IMR-90 (cell line): ENCODE data around the gene PLA2G2F. TPM values are rescaled to one million over a fixed set of nuclear protein-coding genes. Genes with fewer than 3 reads are reported as not detected.

Experiments
- ATAC-seq: fragments of 200-7000 bp; cut with Tn5 transposase; 2 replicates; pipeline ENCODE4 v1.9.1; 2020; ENCODE audit warnings: low read depth, mild to moderate bottlenecking, moderate library complexity
- BruUV-seq: library from RNA; stranded (reverse); fragments of 400-500 nt; replicated peaks from 2 replicates; lab custom pipeline; 2021; lab: Mats Ljungman, UMichigan
- CTCF ChIA-PET: fragments of 300-600 bp; formaldehyde crosslinking; extraction: SDS; loops from one replicate; lab custom pipeline; 2021; ENCODE audit warnings: antibody characterized with exemption; lab: Yijun Ruan, JAX
- POLR2A ChIA-PET: fragments of 300-600 bp; sonication (Branson Sonifier 250); formaldehyde crosslinking; loops from one replicate; lab custom pipeline; 2022; ENCODE audit warnings: antibody characterized with exemption; ENCODE audit not compliant: unreplicated experiment; lab: Charles Lee
- DNase-seq: peaks from one replicate; pipeline ENCODE4 v3.0.0; 2013
- H2AFZ ChIP-seq: replicated peaks from 2 replicates; pipeline ENCODE3; 2013; ENCODE audit warnings: low read length, mild to moderate bottlenecking; ENCODE audit not compliant: poor library complexity
- H2AK5ac ChIP-seq: 2 replicates; pipeline ENCODE4 v1.6.1; 2013; ENCODE audit warnings: low read depth, low read length, inconsistent platforms
- H2AK9ac ChIP-seq: replicated peaks from 2 replicates; pipeline ENCODE3; 2013; ENCODE audit warnings: mild to moderate bottlenecking, low read depth, low read length, moderate library complexity; ENCODE audit not compliant: poor library complexity
- H2BK120ac ChIP-seq: 2 replicates; pipeline ENCODE4 v1.6.1; 2013; ENCODE audit warnings: low read depth, low read length, inconsistent platforms
- H2BK15ac ChIP-seq: 3 replicates; pipeline ENCODE4 v1.6.1; 2013; ENCODE audit warnings: low read depth, low read length, inconsistent platforms
- H2BK20ac ChIP-seq: 2 replicates; pipeline ENCODE4 v1.6.1; 2013; ENCODE audit warnings: low read depth, mild to moderate bottlenecking, inconsistent platforms, low read length, moderate library complexity
- H2BK5ac ChIP-seq: 2 replicates; pipeline ENCODE4 v1.6.1; 2013; ENCODE audit warnings: mild to moderate bottlenecking, low read depth, low read length, inconsistent platforms; ENCODE audit not compliant: poor library complexity, severe bottlenecking
- H3K14ac ChIP-seq: replicated peaks from 2 replicates; pipeline ENCODE4 v1.6.1; 2013; ENCODE audit warnings: low read depth, low read length, inconsistent platforms
- H3K18ac ChIP-seq: 2 replicates; pipeline ENCODE4 v1.6.1; 2013; ENCODE audit warnings: low read depth, low read length, control low read depth
- H3K23ac ChIP-seq: 2 replicates; pipeline ENCODE4 v1.6.1; 2013; ENCODE audit warnings: low read depth, low read length, inconsistent platforms
- H3K27ac ChIP-seq: 2 replicates; pipeline ENCODE4 v1.5.1; 2013; ENCODE audit warnings: mild to moderate bottlenecking, control low read depth, low read length; ENCODE audit not compliant: insufficient read depth
- H3K27me3 ChIP-seq: 2 replicates; pipeline ENCODE4 v1.6.1; 2013; ENCODE audit warnings: low read length; ENCODE audit not compliant: control insufficient read depth, insufficient read depth
- H3K36me3 ChIP-seq: 2 replicates; pipeline ENCODE4 v1.6.1; 2013; ENCODE audit warnings: low read length, mixed read lengths; ENCODE audit not compliant: control insufficient read depth, insufficient read depth
- H3K4ac ChIP-seq: 2 replicates; pipeline ENCODE4 v1.6.1; 2013; ENCODE audit warnings: low read depth, low read length, inconsistent platforms
- H3K4me1 ChIP-seq: 2 replicates; pipeline ENCODE4 v1.6.1; 2013; ENCODE audit warnings: low read length, mixed read lengths; ENCODE audit not compliant: control insufficient read depth, insufficient read depth
- H3K4me2 ChIP-seq: 2 replicates; pipeline ENCODE4 v1.6.1; 2013; ENCODE audit warnings: low read depth, mild to moderate bottlenecking, control low read depth, low read length, moderate library complexity
- H3K4me3 ChIP-seq: 2 replicates; pipeline ENCODE4 v1.5.1; 2013; ENCODE audit warnings: low read depth, mild to moderate bottlenecking, control low read depth, low read length, moderate library complexity; ENCODE audit not compliant: insufficient read depth
- H3K56ac ChIP-seq: 2 replicates; pipeline ENCODE4 v1.6.1; 2013; ENCODE audit warnings: low read length, inconsistent platforms; ENCODE audit not compliant: insufficient read depth; ENCODE audit errors: extremely low read depth
- H3K79me1 ChIP-seq, 2 experiments: 2 replicates each; pipeline ENCODE4 v1.6.1; 2013; ENCODE audit warnings: low read length in 2 of 2, inconsistent platforms in 1 of 2, low read depth in 1 of 2
- H3K9ac ChIP-seq: 2 replicates; pipeline ENCODE4 v1.6.1; 2013; ENCODE audit warnings: low read depth, low read length, control low read depth
- H3K9me1 ChIP-seq: 2 replicates; pipeline ENCODE4 v1.6.1; 2013; ENCODE audit warnings: low read length, inconsistent platforms; ENCODE audit not compliant: insufficient read depth
- H3K9me3 ChIP-seq: 2 replicates; pipeline ENCODE4 v1.6.1; 2013; ENCODE audit warnings: low read length; ENCODE audit not compliant: control insufficient read depth, insufficient read depth
- H4K20me1 ChIP-seq: 2 replicates; pipeline ENCODE4 v1.6.1; 2013; ENCODE audit warnings: low read length, inconsistent platforms; ENCODE audit not compliant: insufficient read depth
- H4K5ac ChIP-seq: 2 replicates; pipeline ENCODE4 v1.6.1; 2013; ENCODE audit warnings: mild to moderate bottlenecking, low read depth, low read length, control low read depth
- H4K8ac ChIP-seq, 2 experiments: 2 replicates each; pipeline ENCODE4 v1.6.1; 2013; ENCODE audit warnings: low read depth in 2 of 2, low read length in 2 of 2, control low read depth in 1 of 2, inconsistent platforms in 1 of 2
- H4K91ac ChIP-seq: 2 replicates; pipeline ENCODE4 v1.6.1; 2013; ENCODE audit warnings: low read depth, low read length, inconsistent platforms; ENCODE audit not compliant: insufficient read depth
- CEBPB ChIP-seq: IDR thresholded peaks from 2 replicates; pipeline ENCODE4 v1.6.1; 2012; ENCODE audit warnings: low read depth, low read length, improper control_type of control experiment
- CHD1 ChIP-seq: IDR thresholded peaks from 2 replicates; pipeline ENCODE4 v1.6.1; 2012; ENCODE audit warnings: low read depth, low read length, improper control_type of control experiment
- FOS ChIP-seq: fragments of 150-350 bp; IDR thresholded peaks from 2 replicates; pipeline ENCODE4 v1.6.1; 2016; ENCODE audit warnings: low read depth, low read length
- MAFK ChIP-seq: IDR thresholded peaks from 2 replicates; pipeline ENCODE4 v1.6.1; 2012; ENCODE audit warnings: low read depth, low read length, improper control_type of control experiment
- MAZ ChIP-seq: IDR thresholded peaks from 2 replicates; pipeline ENCODE4 v1.6.1; 2012; ENCODE audit warnings: low read depth, mild to moderate bottlenecking, low read length, improper control_type of control experiment, moderate library complexity, borderline replicate concordance
- MXI1 ChIP-seq: IDR thresholded peaks from 2 replicates; pipeline ENCODE4 v1.6.1; 2012; ENCODE audit warnings: low read depth, mild to moderate bottlenecking, low read length, moderate library complexity, borderline replicate concordance
- RFX5 ChIP-seq: IDR thresholded peaks from 2 replicates; pipeline ENCODE4 v1.8.0; 2012; ENCODE audit warnings: low read depth, mild to moderate bottlenecking, low read length, moderate library complexity
- USF2 ChIP-seq: fragments of 150-350 bp; IDR thresholded peaks from 2 replicates; pipeline ENCODE4 v1.6.1; 2017; ENCODE audit warnings: mild to moderate bottlenecking, antibody characterized with exemption, low read length, low read depth
- WGBS, 2 experiments: methylation state at CpG; one replicate each; pipeline versions ENCODE4 v1.1.5 to v1.1.7; 2013; ENCODE audit warnings: missing lambda C conversion rate in 2 of 2; ENCODE audit not compliant: insufficient read length in 1 of 2; ENCODE audit errors: extremely low coverage in 2 of 2; 5-methylcytosine and 5-hydroxymethylcytosine counted together
- dilution Hi-C: fragments of 300-500 bp; cut with HindIII; formaldehyde crosslinking; loops from one replicate; pipeline ENCODE4 v1.14.3; 2018; ENCODE audit warnings: low sequenced_read_pairs; ENCODE audit not compliant: unreplicated experiment
- in situ Hi-C: fragments of 300-500 bp; cut with MboI; formaldehyde crosslinking; loops from 3 replicates; pipeline ENCODE4 v1.14.3; 2019; ENCODE audit warnings: low sequenced_read_pairs, inconsistent platforms, mixed read lengths
- intact Hi-C: fragments of 100-400 bp; cut with micrococcal nuclease; formaldehyde crosslinking; loops from 2 replicates; pipeline ENCODE4 v1.10.0; 2022
- polyA plus RNA-seq, 3 experiments: library from polyadenylated mRNA; depleted of rRNA; stranded (reverse); fragments of >200 nt; gene quantifications; 2 replicates each; pipeline ENCODE4 v1.2.3, GENCODE V29; 2012; ENCODE audit warnings: low replicate concordance in 1 of 3
- total RNA-seq: library from RNA; depleted of rRNA; stranded (reverse); fragments of >200 nt; gene quantifications from 2 replicates; pipeline ENCODE4 v1.2.3, GENCODE V29; 2012

The PLA2G2F gene
- total and polyA plus RNA-seq, 2 of the 4 experiments (the other 2 are of a cell fraction) = not detected

GRCh38 chr1:20090641-20091040 lies 48.5 kb upstream of the PLA2G2F start:
- no peaks in the 10 kb centered on the region for H4K20me1 ChIP-seq
- no peak overlapping the region for H2AK5ac ChIP-seq
- no peak overlapping the region for H2BK120ac ChIP-seq
- DNase-seq = no peak
- H3K79me1 ChIP-seq = no peaks in the 10 kb centered on the region
- H3K9me1 ChIP-seq = no peaks in the 10 kb centered on the region
- H3K14ac ChIP-seq = no peak overlapping the region
- H4K91ac ChIP-seq = no peak overlapping the region
- no peak overlapping the region for H2BK5ac ChIP-seq
- intact Hi-C loops (no loop called here), dilution Hi-C loops (no loop called here), in situ Hi-C loops (no loop called here)
- H2BK15ac ChIP-seq = no peak overlapping the region
- H3K9me3 ChIP-seq = no peaks in the 10 kb centered on the region
- H3K36me3 ChIP-seq = no peaks in the 10 kb centered on the region
- no peak overlapping the region for H3K18ac ChIP-seq
- no peaks in the 10 kb centered on the region for H3K4me1 ChIP-seq
- H3K27ac ChIP-seq = no peak overlapping the region
- H2AFZ ChIP-seq = no peak overlapping the region
- H3K4me2 ChIP-seq = no peak overlapping the region
- no peak for ATAC-seq
- H3K27me3 ChIP-seq = peaks cover 30% of the 10 kb centered on the region
- H3K23ac ChIP-seq = no peak overlapping the region
- ChIA-PET CTCF (no interaction called here), POLR2A (no interaction called here)
- H4K8ac ChIP-seq = no peak overlapping the region
- no peak overlapping the region for H3K9ac ChIP-seq
- no TSS peak for BruUV-seq
- H2BK20ac ChIP-seq = no peak overlapping the region
- H3K56ac ChIP-seq = no peak overlapping the region
- no peak overlapping the region for H3K4ac ChIP-seq
- no peak overlapping the region for H4K5ac ChIP-seq
- no peak overlapping the region for H3K4me3 ChIP-seq
- WGBS, 2 experiments = 82% methylated on average over 2 of the region's 6 CpGs; no CpG with 5 or more reads in 1 of the 2 experiments
- TF ChIP-seq FOS = no peak
- no peak for TF ChIP-seq USF2
- no peak for TF ChIP-seq CHD1
- TF ChIP-seq MAZ = no peak
- no peak for TF ChIP-seq MAFK
- TF ChIP-seq CEBPB = no peak
- TF ChIP-seq RFX5 = no peak
- no peak for TF ChIP-seq MXI1
- H2AK9ac ChIP-seq = no peak overlapping the region
